Hepatocyte (in vitro differentiated cells): ENCODE measurements around the gene BBS9. TPM values are rescaled to one million over a fixed set of nuclear protein-coding genes. Genes with fewer than 3 reads are reported as not detected.
A peak's percentile ranks its signal among the peaks of the same experiment; 100 is the strongest.

ENCODE experiments used
- DNase-seq: peaks from one replicate; pipeline ENCODE4 v3.0.0-alpha.2; 2016; ENCODE audit warnings: low spot score
- H2AFZ ChIP-seq: fragments of 200-600 bp; sonication (generic); 2 replicates; pipeline ENCODE4 v1.6.0; 2016; ENCODE audit warnings: antibody characterized with exemption, mild to moderate bottlenecking
- H3K27ac ChIP-seq: fragments of 200-600 bp; sonication (generic); 2 replicates; pipeline ENCODE4 v1.5.1; 2016; ENCODE audit warnings: mild to moderate bottlenecking
- H3K27me3 ChIP-seq: fragments of 200-600 bp; sonication (generic); 2 replicates; pipeline ENCODE4 v1.6.1; 2016
- H3K36me3 ChIP-seq: fragments of 200-600 bp; sonication (generic); replicated peaks from 2 replicates; pipeline ENCODE4 v1.5.1; 2016; ENCODE audit warnings: low read depth; ENCODE audit not compliant: insufficient read depth
- H3K4me1 ChIP-seq: fragments of 200-600 bp; sonication (generic); 2 replicates; pipeline ENCODE4 v1.5.1; 2016; ENCODE audit warnings: mild to moderate bottlenecking, moderate library complexity; ENCODE audit not compliant: insufficient read depth
- H3K4me2 ChIP-seq: fragments of 200-600 bp; sonication (generic); 2 replicates; pipeline ENCODE4 v1.6.0; 2016
- H3K4me3 ChIP-seq: fragments of 200-600 bp; sonication (generic); 2 replicates; pipeline ENCODE4 v1.5.1; 2016; ENCODE audit warnings: mild to moderate bottlenecking
- H3K79me2 ChIP-seq: fragments of 200-600 bp; sonication (generic); 2 replicates; pipeline ENCODE4 v1.6.0; 2017; ENCODE audit warnings: mild to moderate bottlenecking
- H3K9me2 ChIP-seq: fragments of 200-600 bp; sonication (generic); replicated peaks from 2 replicates; pipeline ENCODE4 v1.6.0; 2017; ENCODE audit warnings: mild to moderate bottlenecking; ENCODE audit not compliant: insufficient read depth
- H3K9me3 ChIP-seq: fragments of 200-600 bp; sonication (generic); 2 replicates; pipeline ENCODE4 v1.5.1; 2016; ENCODE audit warnings: low read depth, mild to moderate bottlenecking
- H4K20me1 ChIP-seq: fragments of 200-600 bp; sonication (generic); 2 replicates; pipeline ENCODE4 v1.6.0; 2016; ENCODE audit warnings: mild to moderate bottlenecking; ENCODE audit not compliant: insufficient read depth, poor library complexity, severe bottlenecking
- CTCF ChIP-seq: fragments of 200-600 bp; sonication (generic); IDR thresholded peaks from 2 replicates; pipeline ENCODE4 v1.5.1; 2016; ENCODE audit warnings: antibody characterized with exemption, mild to moderate bottlenecking; ENCODE audit not compliant: poor library complexity
- EZH2 ChIP-seq: fragments of 200-600 bp; sonication (generic); IDR thresholded peaks from 2 replicates; pipeline ENCODE4 v1.6.1; 2016; ENCODE audit warnings: antibody characterized with exemption, mild to moderate bottlenecking, borderline replicate concordance
- EZH2phosphoT487 ChIP-seq: fragments of 200-600 bp; sonication (generic); IDR thresholded peaks from one replicate; pipeline ENCODE4 v1.6.1; 2018; ENCODE audit warnings: antibody characterized with exemption, mild to moderate bottlenecking, low read depth, moderate library complexity; ENCODE audit not compliant: unreplicated experiment, severe bottlenecking
- WGBS: methylation state at CpG from one replicate; pipeline ENCODE4 v1.1.6; 2016; ENCODE audit warnings: low lambda C conversion rate; ENCODE audit errors: missing lambda C conversion rate; 5-methylcytosine and 5-hydroxymethylcytosine counted together
- polyA plus RNA-seq: library from polyadenylated mRNA; unstranded; fragments of >200 nt; fragmentation: Nextera tagmentation; extraction: Ambion mirVana; gene quantifications from 2 replicates; pipeline ENCODE4 v1.2.1, GENCODE V29; 2016
- total RNA-seq: library from RNA; depleted of rRNA; stranded (reverse); fragments of >200 nt; gene quantifications from 2 replicates; pipeline ENCODE4 v1.2.3, GENCODE V29; 2014

Gene BBS9
- total and polyA plus RNA-seq, 2 experiments from 2014 or later: 10.1 to 12.3 TPM

- DNase-seq: no peak
- Histone ChIP-seq H3K79me2 (no peaks in the 10 kb centered on the region), H2AFZ (no peak overlapping the region), H3K4me3 (no peak overlapping the region), H3K9me3 (no peaks in the 10 kb centered on the region), H3K27ac (no peak overlapping the region), H3K27me3 (no peaks in the 10 kb centered on the region), H3K4me2 (no peak overlapping the region), H4K20me1 (no peaks in the 10 kb centered on the region), H3K36me3 (no peaks in the 10 kb centered on the region), H3K9me2 (no peaks in the 10 kb centered on the region), H3K4me1 (no peaks in the 10 kb centered on the region)
- no peak for TF ChIP-seq CTCF
- TF ChIP-seq EZH2phosphoT487: no peak
- TF ChIP-seq EZH2: no peak
Observed at GRCh38 chr7:33114976-33115375, 14.4 kb upstream of the BBS9 start.

- no peaks in the 10 kb centered on the region for H3K9me2 ChIP-seq
- no peak for DNase-seq
- no peaks in the 10 kb centered on the region for H3K79me2 ChIP-seq
- H3K4me3 ChIP-seq: no peak overlapping the region
- H3K4me2 ChIP-seq: no peak overlapping the region
- H3K27ac ChIP-seq: no peak overlapping the region
- no peak for TF ChIP-seq EZH2
- no peak for TF ChIP-seq EZH2phosphoT487
- TF ChIP-seq CTCF: no peak
- no peaks in the 10 kb centered on the region for H3K9me3 ChIP-seq
- no peaks in the 10 kb centered on the region for H3K4me1 ChIP-seq
- H3K36me3 ChIP-seq: no peaks in the 10 kb centered on the region
- H4K20me1 ChIP-seq: no peaks in the 10 kb centered on the region
- no peak overlapping the region for H2AFZ ChIP-seq
- no peaks in the 10 kb centered on the region for H3K27me3 ChIP-seq
- 97% methylated on average over 3 of the region's 3 CpGs for WGBS
Observed at GRCh38 chr7:33118383-33118782, 11.0 kb upstream of the BBS9 start.

- TF ChIP-seq EZH2phosphoT487: no peak
- no peak for TF ChIP-seq EZH2
- TF ChIP-seq CTCF: no peak
- no peak overlapping the region for H3K4me3 ChIP-seq
- WGBS: 76% methylated on average over 2 of the region's 2 CpGs
- H2AFZ ChIP-seq: no peak overlapping the region
- no peak for DNase-seq
- H3K4me2 ChIP-seq: no peak overlapping the region
- peaks cover 5% of the 10 kb centered on the region for H3K4me1 ChIP-seq
- no peak overlapping the region for H3K27ac ChIP-seq
- H4K20me1 ChIP-seq: no peaks in the 10 kb centered on the region
- no peaks in the 10 kb centered on the region for H3K27me3 ChIP-seq
- H3K79me2 ChIP-seq: peaks cover 14% of the 10 kb centered on the region
- H3K9me2 ChIP-seq: no peaks in the 10 kb centered on the region
- H3K9me3 ChIP-seq: no peaks in the 10 kb centered on the region
- H3K36me3 ChIP-seq: no peaks in the 10 kb centered on the region
Observed at GRCh38 chr7:33127085-33127484, 2.3 kb upstream of the BBS9 start.

GRCh38 chr7:33128631-33128989, 754 bp upstream of the BBS9 start:
- no peaks in the 10 kb centered on the region for H3K27me3 ChIP-seq
- TF ChIP-seq EZH2 (no peak), CTCF (no peak), EZH2phosphoT487 (no peak)
- H3K4me2 ChIP-seq: peak overlapping the region; percentile 72
- WGBS: 3% methylated on average over 3 of the region's 3 CpGs
- H3K9me3 ChIP-seq: no peaks in the 10 kb centered on the region
- H3K36me3 ChIP-seq: no peaks in the 10 kb centered on the region
- DNase-seq: no peak
- no peaks in the 10 kb centered on the region for H3K9me2 ChIP-seq
- H3K4me1 ChIP-seq: peaks cover 5% of the 10 kb centered on the region
- peaks cover 19% of the 10 kb centered on the region for H3K79me2 ChIP-seq
- H3K27ac ChIP-seq: peak overlapping the region; percentile 73
- H3K4me3 ChIP-seq: peak overlapping the region; percentile 66
- peak overlapping the region; percentile 76 for H2AFZ ChIP-seq
- no peaks in the 10 kb centered on the region for H4K20me1 ChIP-seq
